IPS-20b (cell line): ENCODE measurements around the gene EFCAB13.

Experiments used
- H3K27ac ChIP-seq: one replicate; pipeline ENCODE4 v1.5.1; 2013; ENCODE audit warnings: low read length
- H3K27me3 ChIP-seq: 2 replicates; pipeline ENCODE4 v1.6.1; 2013; ENCODE audit warnings: mild to moderate bottlenecking, low read length, inconsistent platforms; ENCODE audit not compliant: insufficient read depth
- H3K36me3 ChIP-seq: 2 replicates; pipeline ENCODE4 v1.6.1; 2013; ENCODE audit warnings: low read depth, mild to moderate bottlenecking, inconsistent platforms, low read length, moderate library complexity; ENCODE audit not compliant: insufficient read depth
- H3K4me1 ChIP-seq: 2 replicates; pipeline ENCODE4 v1.6.1; 2013; ENCODE audit warnings: mild to moderate bottlenecking, control low read depth, inconsistent platforms, low read length, moderate library complexity; ENCODE audit not compliant: insufficient read depth
- H3K4me3 ChIP-seq: 2 replicates; pipeline ENCODE4 v1.5.1; 2013; ENCODE audit warnings: mild to moderate bottlenecking, low read length, inconsistent platforms
- H3K9ac ChIP-seq: 2 replicates; pipeline ENCODE4 v1.6.1; 2013; ENCODE audit warnings: low read depth, mild to moderate bottlenecking, inconsistent platforms, low read length, moderate library complexity
- H3K9me3 ChIP-seq: 2 replicates; pipeline ENCODE4 v1.6.1; 2013; ENCODE audit warnings: mild to moderate bottlenecking, low read depth, low read length, inconsistent platforms; ENCODE audit not compliant: insufficient read depth

EFCAB13 gene, protein sequence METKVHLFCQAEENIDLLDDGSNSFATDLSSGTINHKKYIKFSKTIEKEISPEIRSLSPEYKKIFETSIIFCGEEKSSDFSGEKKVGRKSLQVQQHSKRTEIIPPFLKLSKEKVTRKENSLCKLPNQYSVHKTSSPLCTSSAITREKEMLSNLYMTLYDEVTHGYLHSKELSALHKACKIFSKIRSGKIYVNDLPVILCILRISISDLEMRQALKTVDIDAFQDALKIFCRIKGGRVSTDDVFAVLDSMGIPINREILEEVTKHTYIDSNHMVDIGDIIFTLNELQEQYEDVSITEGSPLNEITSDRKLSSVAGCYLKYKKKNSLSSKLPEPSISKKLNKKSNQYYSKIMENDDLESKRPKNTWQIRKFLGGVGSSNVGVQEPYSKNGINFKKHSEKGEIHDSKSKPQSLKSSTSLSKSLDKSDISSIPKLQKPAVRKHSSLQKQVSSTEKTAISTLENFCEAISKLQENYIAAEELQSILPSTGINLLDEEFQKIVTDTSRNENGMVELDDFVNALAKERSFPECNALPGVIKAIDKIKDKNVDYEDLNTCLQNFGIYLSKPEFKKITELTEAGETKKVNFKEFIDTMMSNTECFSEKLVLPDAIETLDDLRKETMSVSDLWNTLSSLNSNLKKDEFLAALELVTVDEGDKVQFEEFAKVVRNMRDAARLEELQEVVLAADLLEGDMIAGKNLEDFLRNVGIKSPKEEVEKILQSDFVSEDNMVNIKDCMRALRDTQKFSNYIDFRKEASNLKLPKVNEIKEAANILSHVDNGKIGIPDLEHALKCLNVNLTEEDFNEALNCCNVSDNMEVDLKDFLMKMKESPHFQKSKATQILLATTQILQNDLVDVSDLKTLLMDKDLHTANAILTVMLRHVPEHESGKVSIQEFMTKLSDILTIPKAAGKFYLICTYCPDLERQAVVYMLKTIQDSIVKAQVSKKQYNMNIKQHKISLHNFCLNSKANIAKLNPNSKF

DNA sequence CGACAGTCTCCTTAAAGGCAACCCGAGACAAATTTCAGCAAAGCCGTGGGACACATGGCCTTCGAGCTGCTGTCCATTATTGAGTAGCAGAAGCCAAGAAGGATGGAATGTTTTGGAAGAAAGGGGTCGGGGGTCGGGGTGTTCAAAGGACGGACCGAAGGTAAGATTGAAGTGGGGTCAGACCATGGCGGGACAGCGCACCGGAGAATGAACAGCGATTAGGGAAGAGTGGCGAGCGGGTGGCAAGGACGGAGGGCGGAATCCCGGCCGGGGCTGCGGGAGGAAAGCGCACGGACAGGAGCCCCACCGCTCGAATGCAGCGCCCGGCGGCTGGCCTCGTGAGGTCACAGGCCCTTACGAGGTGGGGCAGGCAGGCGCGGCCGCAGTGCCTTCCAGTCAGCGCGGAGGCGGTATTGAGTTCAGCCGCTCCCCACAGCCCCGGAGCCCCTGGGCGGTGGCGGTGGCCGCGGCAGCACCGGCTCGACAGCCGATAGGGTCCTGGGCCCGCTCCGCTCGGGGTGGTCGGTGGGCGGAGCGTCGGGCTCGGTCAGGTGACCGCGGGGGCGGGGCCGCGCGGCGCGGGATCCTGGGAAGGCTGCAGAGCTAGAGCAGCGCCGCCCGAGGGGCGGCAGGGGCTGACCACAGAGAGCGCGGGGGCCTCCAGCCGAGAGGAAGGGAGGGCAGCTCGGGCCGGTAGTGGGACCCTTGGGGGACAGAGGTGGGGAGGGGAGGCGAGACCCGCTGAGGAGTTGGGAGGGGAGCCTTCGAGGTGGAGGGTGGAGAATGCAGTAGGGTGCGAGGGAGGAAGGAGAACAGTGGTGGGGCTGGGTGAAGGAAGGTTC is at the start of gene EFCAB13:
EFCAB13 (plus strand) TSS at position 574 of the 842 bp plus-strand sequence. CDS start 4,399 bp downstream, outside the sequence.
- H3K27me3 ChIP-seq: peaks cover 15% of the 10 kb centered on the region
- peaks cover 3% of the 10 kb centered on the region; the same call in 1 of the 2 replicates for H3K4me1 ChIP-seq
- peak within 1 kb of the TSS; percentile 87; the same call in 1 of the 2 replicates for H3K9ac ChIP-seq
- H3K9me3 ChIP-seq: peaks cover 10% of the 10 kb centered on the region; the same call in 1 of the 2 replicates
- H3K4me3 ChIP-seq: peak within 1 kb of the TSS; percentile 84
- H3K27ac ChIP-seq: no peak within 1 kb of the TSS
- no peaks in the 10 kb centered on the region for H3K36me3 ChIP-seq

DNA sequence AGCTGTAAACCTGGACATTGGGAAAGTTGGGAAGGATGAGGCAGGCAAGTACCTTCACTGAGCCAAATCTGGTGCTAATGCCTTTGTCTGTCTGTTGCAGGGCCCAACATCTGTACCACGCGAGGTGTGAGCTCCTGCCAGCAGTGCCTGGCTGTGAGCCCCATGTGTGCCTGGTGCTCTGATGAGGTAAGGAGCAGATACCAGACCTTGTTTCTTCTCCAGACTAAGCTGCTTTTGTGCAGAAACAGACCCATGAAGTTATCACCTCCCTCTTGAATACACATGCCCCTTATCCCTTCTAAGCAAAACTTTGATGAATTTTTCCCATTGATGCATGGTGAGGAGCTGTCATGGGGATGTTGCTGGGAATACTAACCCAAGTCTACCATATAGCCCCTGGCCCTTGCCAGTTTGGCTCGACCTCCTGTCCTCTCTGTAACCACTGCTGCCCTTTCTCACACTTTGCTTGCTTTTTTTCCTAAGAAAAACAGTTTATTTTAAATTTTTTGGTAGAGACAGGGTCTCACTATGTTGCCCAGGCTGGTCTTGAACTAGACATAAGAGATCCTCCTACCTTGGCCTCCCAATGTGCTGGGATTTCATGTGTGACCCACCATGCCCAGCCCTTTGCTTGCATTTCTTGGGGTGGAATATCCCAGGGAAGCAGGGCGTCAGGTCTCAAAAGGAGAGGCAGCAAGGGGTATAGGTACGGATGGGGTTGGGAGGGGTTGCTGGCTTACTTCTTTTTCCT is 49.3 kb upstream of the EFCAB13 start:
- H3K27ac ChIP-seq: peak overlapping the region; percentile 59
- no peaks in the 10 kb centered on the region for H3K36me3 ChIP-seq
- H3K9me3 ChIP-seq: no peaks in the 10 kb centered on the region
- peak overlapping the region; percentile 3; the same call in 1 of the 2 replicates for H3K4me3 ChIP-seq
- H3K9ac ChIP-seq: peak overlapping the region; percentile 70; the same call in 1 of the 2 replicates
- H3K27me3 ChIP-seq: no peaks in the 10 kb centered on the region
- H3K4me1 ChIP-seq: peaks cover 27% of the 10 kb centered on the region

DNA sequence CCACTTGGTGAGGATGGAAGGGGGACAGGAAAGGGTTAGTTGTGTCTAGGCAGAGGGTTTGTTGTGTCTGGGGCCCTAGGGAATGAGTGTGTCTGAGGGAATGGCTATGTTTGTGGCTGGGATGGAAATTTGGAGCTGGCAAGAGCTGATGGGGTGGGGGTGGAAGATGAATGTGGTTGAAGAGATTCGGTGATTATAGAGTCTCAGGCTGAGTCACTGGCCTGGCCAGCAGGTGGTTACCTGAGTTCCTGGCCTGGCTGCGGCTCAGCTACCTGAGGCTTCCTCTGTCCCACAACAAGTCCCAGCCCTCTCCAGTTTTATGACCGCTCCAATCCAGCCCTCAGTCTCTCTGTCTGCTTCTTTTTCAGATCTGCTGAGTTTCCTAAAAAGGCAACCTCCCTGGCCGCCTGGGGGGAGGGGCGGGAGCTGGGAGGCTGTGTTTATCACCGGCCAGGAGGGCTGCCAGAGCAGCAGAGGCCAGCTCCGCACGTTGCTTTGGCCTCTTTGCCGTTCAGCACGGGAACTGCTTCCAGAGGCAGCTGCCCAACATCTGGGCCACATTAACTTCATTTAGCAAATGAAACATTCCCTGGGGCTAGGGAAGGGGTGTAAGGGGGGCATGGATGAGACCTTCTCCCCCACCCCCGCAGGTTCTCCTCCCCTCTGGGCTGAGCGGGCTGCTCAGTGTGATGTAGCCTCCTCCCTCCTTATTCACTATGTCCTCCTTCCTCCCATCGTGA is 48.3 kb upstream of the EFCAB13 start:
- H3K9me3 ChIP-seq: no peaks in the 10 kb centered on the region
- no peaks in the 10 kb centered on the region for H3K36me3 ChIP-seq
- H3K4me1 ChIP-seq: peaks cover 27% of the 10 kb centered on the region
- peak overlapping the region; percentile 59 for H3K27ac ChIP-seq
- H3K4me3 ChIP-seq: peak overlapping the region; percentile 3; the same call in 1 of the 2 replicates
- H3K9ac ChIP-seq: peak overlapping the region; percentile 70; the same call in 1 of the 2 replicates
- no peaks in the 10 kb centered on the region for H3K27me3 ChIP-seq

DNA sequence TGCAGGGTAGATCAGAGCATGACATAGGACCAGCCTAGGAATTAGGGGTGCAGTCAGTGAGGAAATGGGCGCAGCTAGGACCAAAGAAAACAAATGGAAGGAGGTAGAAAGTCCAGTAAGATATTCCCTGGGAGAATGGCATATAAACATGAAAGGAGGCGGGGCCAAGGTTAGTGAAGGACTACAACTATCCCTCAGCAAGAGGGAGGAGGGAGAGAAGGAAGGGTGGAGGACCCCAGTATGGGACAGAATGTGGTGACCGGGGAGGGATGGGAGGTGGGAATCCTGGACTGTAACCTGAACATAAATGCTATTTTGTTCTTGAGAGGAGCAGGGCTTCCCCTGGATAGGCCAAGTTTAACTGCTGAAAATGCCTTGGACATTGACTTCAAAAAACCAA is 47.3 kb upstream of the EFCAB13 start:
- H3K4me3 ChIP-seq: peak overlapping the region; percentile 3; the same call in 1 of the 2 replicates
- peak overlapping the region; percentile 59 for H3K27ac ChIP-seq
- H3K9me3 ChIP-seq: no peaks in the 10 kb centered on the region
- no peaks in the 10 kb centered on the region for H3K36me3 ChIP-seq
- H3K4me1 ChIP-seq: peaks cover 27% of the 10 kb centered on the region
- no peaks in the 10 kb centered on the region for H3K27me3 ChIP-seq
- H3K9ac ChIP-seq: peak overlapping the region; percentile 70; the same call in 1 of the 2 replicates

DNA sequence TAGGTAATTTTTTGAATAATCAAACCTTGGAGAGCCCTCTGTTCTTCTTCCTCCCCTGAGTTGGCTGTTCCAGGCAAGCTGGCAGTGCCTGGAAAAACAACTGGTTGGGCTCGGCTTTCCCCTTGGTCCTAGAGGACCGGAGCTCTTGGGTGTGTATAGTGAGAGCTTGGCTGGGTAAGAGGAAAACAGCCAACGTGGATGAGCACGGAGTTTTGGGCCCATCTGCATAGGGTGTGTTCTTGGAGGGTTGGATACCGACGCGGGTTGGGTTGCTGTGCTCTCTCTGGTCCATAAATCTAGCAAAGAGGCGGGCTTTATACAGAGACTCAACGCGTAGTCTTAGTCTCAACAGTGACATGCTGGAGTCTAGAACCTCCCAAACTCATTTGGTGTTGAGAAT is 46.9 kb upstream of the EFCAB13 start:
- no peaks in the 10 kb centered on the region for H3K36me3 ChIP-seq
- H3K27me3 ChIP-seq: no peaks in the 10 kb centered on the region
- H3K4me1 ChIP-seq: peaks cover 27% of the 10 kb centered on the region
- no peak overlapping the region for H3K9ac ChIP-seq
- no peak overlapping the region for H3K4me3 ChIP-seq
- H3K27ac ChIP-seq: no peak overlapping the region
- H3K9me3 ChIP-seq: no peaks in the 10 kb centered on the region

DNA sequence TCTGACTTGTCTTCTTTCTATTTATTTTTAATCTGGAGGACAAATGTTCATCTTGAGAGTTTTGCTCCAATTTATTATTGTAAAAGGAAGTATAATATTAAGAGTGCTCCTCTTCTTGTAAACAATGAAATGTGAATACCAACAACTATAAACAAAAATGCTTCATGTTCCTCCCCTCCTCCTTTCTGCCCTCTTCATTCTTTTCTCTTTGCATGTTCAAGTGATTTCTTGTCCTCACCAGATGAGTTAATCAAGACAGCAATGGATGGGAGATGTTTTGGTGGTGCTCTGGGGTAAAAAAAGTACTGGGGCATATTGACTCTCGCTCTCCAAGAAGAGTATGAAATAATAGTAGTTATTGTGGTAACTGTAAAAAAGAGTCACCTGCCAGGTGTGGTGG is 45.8 kb upstream of the EFCAB13 start:
- H3K27ac ChIP-seq: no peak overlapping the region
- H3K9me3 ChIP-seq: no peaks in the 10 kb centered on the region
- no peak overlapping the region for H3K4me3 ChIP-seq
- H3K9ac ChIP-seq: no peak overlapping the region
- no peaks in the 10 kb centered on the region for H3K27me3 ChIP-seq
- no peaks in the 10 kb centered on the region for H3K36me3 ChIP-seq
- peaks cover 27% of the 10 kb centered on the region for H3K4me1 ChIP-seq

DNA sequence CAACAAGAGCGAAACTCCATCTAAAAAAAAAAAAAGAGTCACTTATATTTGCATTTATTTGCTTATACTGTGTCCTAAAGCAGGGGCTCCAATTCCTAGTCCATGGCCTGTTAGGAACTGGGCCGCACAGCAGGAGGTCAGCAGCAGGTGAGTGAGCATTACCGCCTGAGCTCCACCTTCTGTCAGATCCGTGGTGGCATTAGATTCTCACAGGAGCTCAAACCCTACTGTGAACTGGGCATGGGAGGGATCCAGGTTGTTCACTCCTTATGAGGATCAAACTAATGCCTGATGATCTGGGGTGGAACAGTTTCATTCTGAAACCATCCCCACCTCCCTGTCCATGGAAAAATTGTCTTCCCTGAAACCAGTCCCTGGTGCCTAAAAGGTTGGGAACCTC is 45.2 kb upstream of the EFCAB13 start:
- H3K27me3 ChIP-seq: no peaks in the 10 kb centered on the region
- H3K27ac ChIP-seq: no peak overlapping the region
- H3K4me1 ChIP-seq: peaks cover 27% of the 10 kb centered on the region
- no peaks in the 10 kb centered on the region for H3K36me3 ChIP-seq
- no peaks in the 10 kb centered on the region for H3K9me3 ChIP-seq
- no peak overlapping the region for H3K9ac ChIP-seq
- no peak overlapping the region for H3K4me3 ChIP-seq

DNA sequence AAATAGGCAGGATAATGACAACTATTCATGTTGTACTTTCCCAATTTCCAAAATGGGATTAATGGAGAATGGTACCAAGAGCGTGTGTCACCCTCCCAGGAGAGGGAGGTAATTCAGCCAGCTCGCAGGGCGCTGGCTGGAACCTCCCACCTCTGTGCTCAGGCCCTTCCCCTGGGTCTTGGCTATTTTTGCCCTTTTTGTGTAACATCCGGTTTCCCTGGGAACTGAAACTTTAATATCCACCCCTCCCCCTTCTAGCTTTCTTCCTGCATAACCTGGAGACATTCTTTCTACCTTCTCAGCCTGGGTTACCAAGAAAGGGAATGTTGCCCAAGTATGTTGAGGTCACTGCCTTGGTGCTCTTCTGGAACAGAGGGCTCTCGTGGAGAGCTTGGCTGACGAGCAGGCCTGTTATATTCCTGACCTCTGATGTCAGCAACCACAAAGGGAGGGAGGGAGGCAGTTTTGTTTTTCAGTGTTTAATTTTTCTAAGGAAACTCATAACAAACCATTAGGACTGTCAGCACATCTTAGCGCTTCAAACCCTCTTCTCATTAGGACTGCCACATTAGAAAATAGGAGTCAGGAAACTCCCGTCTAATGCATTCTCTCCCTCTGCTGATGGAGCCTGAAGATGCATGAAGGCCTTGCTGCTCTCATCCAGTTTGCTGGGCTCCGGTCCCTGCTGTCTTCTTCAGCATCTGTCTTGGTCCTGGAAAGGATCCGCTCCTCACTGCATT is 44.5 kb upstream of the EFCAB13 start:
- Histone ChIP-seq H3K27ac (no peak overlapping the region), H3K4me1 (peaks cover 27% of the 10 kb centered on the region), H3K27me3 (no peaks in the 10 kb centered on the region), H3K9ac (no peak overlapping the region), H3K9me3 (no peaks in the 10 kb centered on the region), H3K4me3 (no peak overlapping the region), H3K36me3 (no peaks in the 10 kb centered on the region)

DNA sequence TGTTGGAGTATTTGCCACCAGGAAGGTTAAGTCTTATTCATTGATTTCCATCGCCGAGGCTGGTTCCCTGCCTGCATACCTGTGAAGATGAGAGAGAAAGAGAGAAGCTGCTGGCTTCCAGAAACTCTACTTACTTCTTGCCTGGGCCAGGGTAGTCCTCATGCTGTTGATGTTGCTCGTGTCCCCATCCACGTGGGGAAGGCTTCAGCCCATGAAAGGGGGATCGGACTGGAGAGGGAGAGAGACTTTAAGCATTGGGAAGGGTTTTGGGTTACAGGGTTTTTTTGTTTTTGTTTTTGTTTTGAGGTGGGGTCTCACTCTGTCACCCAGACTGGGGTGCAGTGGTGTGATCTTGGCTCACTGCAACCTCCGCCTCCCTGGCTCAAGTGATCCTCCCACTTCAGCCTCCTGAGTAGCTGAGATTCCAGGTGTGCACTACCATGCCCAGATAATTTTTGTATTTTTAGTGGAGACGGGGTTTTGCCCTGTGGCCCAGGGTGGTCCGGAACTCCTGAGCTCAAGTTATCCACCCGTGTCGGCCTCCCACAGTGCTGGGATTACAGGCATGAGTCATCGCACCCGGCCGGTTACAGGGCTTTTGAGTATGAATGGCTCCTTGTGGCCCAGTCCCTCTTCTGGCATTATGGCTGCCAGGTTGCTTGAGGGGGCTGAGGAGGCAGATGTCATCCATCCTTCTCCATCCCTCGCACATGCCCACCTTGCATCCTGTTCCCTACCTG is 43.5 kb upstream of the EFCAB13 start:
- Histone ChIP-seq H3K4me3 (no peak overlapping the region), H3K9ac (no peak overlapping the region), H3K4me1 (peaks cover 19% of the 10 kb centered on the region), H3K9me3 (no peaks in the 10 kb centered on the region), H3K27ac (no peak overlapping the region), H3K27me3 (no peaks in the 10 kb centered on the region), H3K36me3 (no peaks in the 10 kb centered on the region)
